HPDE6-E6E7 (cell line): ENCODE measurements around the gene ZNF423.
"Not testable (repeated sequence)": the region's sequence is repeated elsewhere in the genome, so short reads cannot be mapped to it uniquely, and the experiment has no call there.

ENCODE experiments used
- DNase-seq: peaks from one replicate; pipeline ENCODE4 v3.0.0; 2011; ENCODE audit warnings: missing footprints; ENCODE audit errors: extremely low spot score

Gene ZNF423

DNA sequence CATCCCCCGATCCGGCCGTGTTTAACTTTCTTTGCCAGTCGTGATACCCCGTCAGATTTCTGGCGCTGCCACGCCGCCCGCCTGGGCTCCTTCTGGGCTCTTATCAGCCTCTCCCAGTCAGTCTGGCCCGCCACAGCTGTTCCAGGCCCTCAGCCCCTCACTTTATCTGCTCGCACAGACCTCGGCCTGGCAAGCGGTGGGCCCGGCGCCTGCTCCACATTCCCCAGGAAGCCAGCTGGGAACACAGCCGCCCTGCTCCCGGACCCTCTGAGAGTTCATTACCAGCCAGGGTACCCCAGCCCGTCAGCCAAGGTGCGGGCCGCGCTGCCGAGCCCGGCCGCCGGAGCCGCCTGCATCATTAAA lies 157.5 kb downstream of the ZNF423 start:
- DNase-seq = no peak

DNA sequence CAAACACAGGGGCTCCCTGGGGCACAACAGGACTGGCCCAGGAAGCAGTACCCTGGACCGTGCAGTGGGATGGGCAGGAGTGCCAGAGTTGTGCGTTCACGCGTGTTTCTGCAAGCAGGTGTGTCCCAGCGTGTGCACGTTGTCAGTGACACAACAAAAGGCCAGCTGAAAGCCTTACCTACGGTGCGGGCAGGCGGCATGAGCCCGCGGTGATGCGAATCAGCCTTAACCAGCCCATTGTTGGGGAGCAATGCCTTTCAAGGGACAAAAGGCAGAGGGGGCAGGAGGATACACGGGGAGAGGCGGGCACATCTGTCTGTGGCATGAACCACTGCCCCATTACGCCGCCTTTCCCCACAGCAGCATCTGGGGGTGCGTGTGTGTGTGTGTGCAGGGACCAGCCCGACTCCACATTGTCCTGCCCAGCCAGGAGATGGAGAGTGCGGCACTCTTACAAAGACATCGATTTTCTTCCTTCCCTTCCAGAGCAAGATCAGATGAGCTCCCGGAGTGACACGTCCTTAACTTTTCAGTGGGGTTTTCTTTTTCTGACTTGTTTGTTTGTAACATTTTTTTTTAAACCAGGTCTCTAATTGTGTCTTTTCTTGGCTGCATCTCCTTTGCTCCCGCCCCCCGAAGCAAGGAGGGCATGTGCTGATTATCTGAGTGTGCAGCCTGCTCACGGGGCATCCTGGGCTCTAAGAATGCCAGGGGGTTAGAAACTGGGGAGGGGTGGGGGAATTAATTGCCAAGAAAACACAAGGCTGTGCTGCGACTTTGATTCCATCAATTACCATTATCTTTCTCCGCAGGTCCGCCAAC lies 158.1 kb downstream of the ZNF423 start:
- DNase-seq = no peak

DNA sequence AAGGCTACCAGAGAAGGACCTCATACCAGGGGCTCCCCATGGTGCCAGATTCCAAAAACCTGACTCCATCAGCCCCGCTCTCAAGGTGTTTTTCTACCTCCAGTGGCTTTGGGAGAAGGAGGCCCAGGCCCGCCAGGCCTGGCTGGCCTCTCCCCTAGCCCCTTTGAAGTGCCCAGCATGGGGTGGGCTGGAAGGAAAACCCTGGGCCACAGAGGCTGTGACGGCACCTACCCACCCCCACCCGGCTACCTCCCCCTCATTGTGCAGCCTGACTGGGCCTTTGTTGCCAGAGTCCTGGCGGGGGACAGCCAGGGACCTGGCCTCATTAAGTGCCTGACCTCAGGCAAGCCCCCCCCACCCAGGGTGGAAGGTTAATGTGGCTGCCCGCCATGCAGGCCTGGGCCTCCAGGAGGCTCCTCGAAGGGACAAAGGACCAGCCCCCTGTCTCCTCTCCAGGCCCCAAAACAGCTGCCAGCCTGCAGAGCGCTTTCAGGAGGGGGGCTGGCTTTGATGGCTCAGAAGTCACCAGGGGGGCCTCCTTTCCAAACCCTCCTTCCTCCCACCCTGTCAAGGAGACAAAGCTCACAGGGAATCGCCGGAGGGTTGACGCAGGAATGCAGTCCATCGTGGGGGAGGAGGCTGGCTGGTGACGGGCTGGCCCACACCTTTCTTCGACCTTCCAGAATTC lies 159.4 kb downstream of the ZNF423 start:
- no peak for DNase-seq

DNA sequence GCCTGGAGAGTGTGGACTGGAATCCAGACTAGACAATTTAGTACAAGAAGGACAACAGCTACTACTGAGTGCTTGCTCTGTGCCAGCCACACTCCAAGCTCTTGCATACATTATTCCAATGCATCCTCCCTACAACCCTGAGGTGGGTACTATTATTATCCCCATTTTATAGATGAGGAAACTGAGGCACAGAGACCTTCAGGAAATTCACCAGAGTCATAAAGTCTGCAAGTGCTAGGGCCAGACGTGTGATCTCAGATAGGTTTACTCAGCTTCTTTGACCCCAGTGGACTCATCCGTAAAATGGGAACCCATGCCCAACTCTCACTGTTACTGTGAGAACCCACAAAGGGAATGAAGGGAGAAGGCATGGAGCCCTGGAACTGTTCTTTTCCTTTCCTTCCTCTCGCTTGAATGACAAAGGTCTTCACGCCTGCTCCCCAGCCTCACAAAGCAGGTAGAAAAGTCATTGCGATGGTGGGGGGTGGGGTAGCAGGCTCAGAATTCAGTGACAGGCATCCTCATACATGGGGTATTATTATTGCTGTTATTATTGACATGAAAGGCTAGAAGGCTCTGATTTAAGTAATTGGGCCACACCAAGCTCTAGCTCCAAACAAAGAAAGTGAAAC lies 160.0 kb downstream of the ZNF423 start:
- no peak for DNase-seq

DNA sequence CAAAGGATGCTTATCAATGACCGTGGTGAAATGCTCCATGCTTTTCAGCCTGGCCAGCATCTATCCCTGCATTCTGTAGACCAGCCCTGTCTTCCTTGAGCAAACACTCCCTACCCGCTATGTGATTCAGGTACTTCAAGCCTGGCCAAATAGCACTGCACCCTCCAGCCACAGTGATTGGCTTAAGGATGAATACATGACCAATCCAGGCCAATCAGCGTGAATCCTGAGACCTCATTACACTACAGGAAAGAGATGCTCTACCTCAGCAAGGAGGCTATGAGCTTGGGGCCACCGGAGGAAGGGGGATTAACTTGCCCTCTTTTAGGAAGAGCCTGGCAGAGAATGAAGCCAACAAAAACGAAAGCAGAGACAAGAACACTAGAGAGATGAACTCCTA lies 162.5 kb downstream of the ZNF423 start:
- DNase-seq = no peak

DNA sequence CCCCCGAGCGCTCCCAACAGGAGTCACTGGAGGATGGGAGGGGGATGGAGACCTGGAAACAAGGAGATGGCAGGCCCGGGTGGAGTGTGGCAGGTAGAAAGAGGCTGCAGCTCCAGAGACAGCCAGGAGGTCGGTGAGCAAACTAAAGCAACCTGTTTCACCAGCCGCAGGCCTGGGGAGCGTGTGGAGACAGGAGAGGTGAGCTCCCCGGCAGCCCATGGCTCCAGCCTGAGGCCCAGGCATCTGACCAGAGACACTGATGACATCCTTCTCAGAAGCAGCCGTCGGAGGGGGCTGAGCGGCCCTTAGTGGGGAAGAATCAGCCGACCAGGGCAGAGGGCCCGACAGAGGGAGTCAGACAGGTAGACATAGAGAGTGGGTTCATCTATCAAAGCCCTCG lies 165.1 kb downstream of the ZNF423 start:
- DNase-seq = no peak

DNA sequence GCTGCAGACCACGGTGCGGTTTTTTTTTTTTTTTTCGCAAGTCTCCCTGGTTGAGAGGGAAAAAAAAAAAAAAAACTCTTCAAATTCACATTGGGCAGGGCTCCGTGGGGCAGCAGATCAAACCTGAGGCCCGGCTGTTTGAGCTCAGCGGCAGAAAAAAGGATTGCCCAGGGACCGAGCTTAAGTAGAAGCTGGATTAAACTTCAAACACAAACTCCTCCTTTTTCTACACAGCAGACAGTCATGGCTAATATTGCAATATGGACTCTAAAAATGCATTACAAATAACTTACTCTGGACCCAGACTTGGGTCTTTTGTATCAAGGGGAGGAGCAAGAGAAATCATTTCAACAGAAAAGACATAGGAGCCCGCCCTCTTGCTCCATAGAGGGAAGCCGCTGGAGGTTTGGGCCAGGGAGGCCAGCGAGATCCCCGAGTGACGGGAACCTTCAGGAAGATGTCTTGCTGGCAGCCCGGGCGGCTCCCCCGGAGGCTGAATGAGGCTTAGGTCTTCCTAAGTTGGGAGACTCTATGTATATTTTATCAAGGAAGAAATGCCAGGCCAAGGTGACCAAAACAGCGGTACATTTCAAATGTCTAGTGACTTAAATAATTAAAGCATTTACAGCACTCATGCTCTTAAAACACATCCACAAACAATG lies 167.7 kb downstream of the ZNF423 start:
- DNase-seq = no peak

DNA sequence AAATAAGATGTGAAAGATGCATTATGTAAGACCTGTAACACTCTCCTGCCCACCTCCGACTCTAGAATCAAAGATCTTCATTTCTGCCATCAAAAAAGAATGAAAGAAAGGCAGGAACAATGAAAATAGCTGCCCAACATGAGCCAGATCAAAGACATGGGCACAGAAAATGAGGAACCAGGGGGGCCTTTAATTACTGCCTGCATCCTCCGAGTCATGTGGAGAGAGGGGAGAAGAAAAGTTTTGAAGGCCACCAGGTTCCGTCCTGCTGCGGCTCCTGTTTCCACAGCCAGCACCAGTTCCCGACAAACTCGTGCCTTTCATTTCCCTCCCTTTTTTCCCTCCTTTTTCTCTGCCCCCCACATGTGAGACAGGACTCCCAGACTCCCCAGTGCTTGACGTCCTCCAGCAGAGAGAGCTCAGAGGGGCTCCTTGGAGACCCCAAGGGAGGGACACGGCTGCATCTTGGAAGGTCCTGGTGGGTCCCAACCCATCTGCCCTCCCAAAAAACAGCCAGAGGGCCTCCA lies 168.4 kb downstream of the ZNF423 start:
- no peak for DNase-seq

DNA sequence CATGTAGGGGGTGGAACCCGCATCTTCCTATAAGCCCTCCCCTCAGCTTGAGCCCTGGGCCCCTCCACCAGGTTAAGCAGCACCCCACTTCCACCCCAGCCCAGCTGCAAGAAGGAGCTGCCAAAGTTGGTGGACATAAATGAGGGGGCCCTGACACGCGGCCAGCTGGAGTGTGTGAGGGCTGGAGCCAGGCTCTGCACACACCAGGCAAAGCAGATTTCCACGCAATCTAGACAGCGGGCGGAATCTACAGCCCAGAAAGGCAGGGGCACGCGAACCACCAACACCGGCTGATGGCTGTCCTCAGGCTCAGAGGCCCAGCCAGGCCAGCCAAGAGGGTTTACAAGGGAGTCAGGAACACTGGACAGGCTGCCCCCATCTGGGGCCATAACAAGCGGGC lies 171.2 kb downstream of the ZNF423 start:
- DNase-seq = no peak

DNA sequence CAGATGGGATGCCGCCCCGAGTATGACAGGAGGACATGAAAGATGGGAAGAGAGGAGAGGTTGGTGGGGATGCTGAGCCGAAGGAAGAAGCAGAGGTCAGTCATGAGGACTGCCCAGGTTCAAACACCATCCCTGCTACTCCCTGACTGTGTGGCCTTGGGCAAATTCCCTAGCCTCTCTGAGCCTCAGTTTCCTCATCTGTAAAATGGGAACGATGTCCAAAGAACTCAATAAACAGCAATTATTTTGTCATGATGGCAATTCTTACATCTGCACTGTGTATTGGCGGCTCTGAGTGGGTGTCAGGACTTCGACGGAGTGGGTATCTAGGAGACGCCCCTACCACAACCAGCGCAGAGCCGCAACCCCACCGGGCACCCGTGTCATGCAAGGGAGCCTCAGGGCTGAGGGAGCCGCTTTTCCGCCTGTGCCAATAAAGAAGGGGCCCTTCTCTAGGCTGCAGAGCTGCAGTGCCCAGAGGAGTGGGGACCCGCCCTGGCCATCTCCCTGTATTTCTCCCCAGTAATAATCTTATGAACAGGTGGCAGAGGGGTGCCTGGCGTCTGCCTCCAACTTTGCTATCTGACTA lies 173.2 kb downstream of the ZNF423 start:
- DNase-seq = no peak

DNA sequence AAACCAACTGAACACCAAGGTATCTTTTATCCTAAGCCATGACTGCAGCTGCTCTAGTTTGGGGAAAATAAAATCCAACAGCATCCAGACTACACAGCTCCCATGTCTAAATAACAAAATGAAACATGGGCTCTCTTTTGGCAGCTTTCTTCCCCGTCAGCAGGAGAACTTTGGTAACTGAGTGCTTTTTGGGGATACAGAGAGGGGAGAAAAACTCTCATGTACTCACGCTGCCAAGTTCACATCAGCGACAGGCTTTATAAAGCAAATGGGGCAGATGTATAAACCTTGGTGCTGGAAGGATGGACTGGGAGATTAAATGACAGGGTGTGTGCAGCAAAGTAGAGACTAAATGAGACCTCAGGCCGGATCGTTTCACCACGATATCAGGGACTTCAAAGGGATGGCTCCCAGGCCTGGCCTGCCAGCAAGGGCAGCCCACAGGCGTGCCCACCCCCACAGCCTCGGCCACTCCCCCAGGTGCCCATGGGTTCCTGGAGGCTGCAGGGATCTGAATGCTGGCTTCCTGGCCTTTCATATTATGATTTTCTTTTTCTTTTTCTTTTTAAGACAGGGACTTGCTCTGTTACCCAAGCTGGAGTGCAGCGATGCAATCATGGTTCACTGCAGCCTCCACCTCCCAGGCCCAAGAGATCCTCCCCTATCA lies 174.6 kb downstream of the ZNF423 start:
- DNase-seq = no peak

DNA sequence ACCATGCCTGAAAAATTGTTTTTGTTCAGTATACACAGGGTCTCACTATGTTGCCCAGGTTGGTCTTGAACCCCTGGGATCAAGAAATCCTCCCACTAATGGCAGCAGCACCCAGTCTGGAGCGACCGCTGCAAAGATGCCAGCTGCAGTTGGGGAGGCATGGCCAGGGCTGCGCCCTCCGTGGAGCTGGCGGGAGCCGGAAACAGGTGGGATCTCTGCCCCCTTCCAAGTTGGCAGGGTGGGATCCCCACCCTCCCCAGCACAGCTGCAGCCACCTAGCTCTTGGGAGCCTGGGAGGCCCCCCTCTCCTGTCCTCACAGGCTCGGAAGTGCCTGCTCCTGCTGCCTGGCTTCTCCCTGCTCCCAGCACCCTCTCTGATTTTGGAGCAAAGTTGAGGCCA lies 176.8 kb downstream of the ZNF423 start:
- DNase-seq = no peak

DNA sequence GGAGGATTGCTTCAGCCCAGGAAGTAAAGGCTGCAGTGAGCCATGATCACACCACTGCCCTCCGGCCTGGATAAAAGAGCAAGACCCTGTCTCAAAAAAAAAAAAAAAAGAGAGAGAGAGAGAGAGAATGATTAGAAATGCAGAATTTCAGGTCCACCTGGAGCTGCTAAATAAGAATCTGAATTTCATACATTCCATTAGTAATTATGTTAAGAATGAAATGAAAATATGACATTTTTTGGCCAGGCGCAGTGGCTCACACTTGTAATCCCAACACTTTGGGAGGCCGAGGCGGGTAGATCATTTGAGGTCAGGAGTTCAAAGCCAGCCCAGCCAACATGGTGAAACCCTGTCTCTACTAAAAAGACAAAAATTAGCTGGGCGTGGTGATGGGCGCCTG lies 178.3 kb downstream of the ZNF423 start:
- not testable (repeated sequence) for DNase-seq

DNA sequence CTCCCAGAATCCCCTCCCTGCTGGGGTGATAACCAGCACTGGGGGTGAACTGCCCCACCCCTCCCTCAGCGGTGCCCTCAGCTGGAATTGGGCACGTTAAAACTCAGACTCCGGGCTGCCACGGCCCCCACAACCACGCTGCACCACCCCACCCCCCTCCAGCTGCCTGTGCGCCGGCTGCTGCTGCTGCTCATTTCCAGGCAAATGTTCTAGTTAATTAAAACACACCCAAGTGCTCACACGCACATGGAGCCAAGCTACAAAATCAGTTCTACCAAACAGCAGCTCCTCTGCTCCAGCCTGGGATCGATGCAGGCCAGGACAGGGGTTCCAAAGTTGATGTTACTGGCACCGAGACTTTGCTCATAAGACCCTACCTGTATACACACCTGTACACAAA lies 180.5 kb downstream of the ZNF423 start:
- no peak for DNase-seq

DNA sequence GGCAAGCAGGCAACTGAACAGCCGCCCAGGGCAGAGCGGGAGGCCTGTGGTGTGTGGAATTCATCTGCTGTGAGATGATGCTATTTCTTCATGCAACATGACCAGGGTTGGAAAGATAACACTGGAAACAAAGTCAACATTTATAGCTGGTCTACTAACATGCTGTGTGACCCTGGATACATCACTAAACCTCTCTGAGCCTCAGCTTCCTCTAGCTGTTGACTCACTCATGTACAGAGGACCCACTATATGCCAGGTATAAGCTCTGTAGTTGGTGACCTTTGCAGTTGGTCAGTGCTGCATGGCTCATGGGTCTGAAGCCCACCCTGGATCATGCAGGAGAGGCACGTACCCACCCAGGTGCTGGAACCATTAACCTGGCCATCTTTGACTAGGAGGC lies 180.9 kb downstream of the ZNF423 start:
- DNase-seq = no peak

DNA sequence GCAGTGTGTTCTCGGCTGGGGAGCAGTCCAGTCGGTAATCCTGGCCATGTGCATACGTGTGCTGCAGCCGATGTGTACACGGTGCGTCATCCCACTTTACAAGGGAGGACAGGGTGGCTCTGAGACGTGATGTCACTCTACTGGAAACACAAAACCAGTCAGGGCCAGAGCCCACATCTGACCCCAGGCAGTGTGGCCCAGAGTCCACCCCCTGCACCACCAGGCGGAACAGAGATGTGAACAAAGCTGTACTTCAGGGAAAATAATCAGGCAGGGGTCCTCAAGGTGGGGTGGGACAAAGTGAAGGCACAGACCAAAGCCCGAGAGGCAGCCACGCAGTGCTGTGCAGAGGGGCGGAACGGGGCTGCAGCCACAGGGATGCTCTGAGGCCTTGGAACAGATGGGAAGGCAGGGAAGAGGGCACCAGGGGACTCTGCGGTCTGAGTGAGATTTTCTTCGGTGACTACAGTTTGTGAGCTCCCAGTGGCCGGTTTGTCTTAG lies 181.5 kb downstream of the ZNF423 start:
- DNase-seq = no peak

DNA sequence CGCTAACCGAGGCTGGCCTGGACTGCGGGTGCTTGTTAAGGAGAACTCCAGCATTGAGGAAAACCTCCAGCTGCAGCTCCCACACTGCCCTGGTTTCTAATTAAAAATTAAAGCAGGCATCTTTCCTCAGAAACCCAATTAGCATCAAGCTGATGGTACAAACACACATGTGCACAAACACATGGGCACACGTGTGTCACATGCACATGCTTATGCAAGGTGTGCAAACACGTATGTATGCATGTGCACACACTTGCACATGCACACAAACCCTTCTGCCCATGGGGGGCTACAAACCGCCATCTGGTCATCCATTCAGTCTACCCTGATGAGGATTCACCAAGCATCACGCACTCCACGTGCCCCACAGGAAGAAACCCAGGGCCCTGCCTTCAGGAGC lies 182.5 kb downstream of the ZNF423 start:
- no peak for DNase-seq

DNA sequence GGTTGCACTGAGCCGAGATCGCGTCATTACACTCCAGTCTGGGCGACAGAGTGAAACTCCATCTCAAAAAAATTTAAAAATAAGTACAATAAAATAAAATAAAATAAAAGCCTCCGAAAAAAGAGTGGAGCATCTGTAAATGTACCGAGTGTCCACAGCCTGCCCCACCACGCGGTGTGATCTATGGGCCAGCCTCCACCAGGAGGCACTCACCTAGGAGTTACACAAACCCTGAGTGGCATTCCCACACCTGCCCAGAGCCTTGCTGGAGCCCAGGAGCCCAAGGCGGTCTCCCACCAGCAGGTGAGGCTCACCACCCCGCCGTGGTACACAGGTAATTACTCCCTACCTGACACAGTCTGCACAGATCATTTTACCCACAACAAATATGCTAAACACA lies 183.2 kb downstream of the ZNF423 start:
- no peak for DNase-seq

DNA sequence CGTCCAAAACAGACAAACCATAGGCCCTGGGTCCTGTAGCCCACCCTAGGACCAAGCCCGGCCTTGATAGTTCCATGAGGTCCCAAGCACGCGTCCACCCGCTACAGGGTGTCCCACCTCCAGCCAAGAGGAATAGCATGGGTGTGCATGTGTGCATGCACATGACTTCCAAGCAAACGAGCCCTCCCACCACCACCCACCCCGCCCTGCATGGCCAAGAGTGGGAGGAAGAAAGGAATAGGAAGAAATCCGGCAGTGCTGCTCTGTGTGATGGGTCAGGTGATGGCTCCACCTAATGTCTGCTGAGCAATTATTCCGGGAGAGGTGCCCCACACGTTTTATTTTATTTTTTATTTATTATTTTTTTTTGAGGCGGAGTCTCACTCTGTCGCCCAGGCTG lies 184.6 kb downstream of the ZNF423 start:
- no peak for DNase-seq

DNA sequence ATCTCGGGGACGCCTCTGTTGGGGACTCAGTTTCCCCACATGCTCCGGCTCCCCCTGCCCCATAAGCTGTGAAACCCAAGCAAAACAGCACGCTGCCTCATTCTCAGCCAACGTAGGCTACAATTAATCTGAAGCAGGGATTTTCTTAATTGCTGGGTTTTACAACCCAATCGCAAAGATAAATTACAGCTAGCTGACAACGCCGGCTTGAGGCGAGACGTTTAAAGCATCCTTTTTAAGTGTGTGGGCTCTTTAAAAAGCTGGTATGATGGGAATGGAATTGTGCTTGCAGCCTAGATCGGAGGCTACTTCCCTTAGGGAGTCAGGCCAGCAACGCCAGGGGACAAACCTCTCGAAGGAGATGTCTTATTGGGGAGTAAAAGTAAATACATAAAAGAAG lies 185.3 kb downstream of the ZNF423 start:
- DNase-seq = no peak
